NCI-H187 treated with DMSO at 0.1 percent for 48 hours (cell line): Measurements from ENCODE around the gene DVL2.

Experiments used
- DNase-seq: peaks from one replicate; lab custom pipeline; 2025; lab: John Stamatoyannopoulos, UW

The DVL2 gene

DNA sequence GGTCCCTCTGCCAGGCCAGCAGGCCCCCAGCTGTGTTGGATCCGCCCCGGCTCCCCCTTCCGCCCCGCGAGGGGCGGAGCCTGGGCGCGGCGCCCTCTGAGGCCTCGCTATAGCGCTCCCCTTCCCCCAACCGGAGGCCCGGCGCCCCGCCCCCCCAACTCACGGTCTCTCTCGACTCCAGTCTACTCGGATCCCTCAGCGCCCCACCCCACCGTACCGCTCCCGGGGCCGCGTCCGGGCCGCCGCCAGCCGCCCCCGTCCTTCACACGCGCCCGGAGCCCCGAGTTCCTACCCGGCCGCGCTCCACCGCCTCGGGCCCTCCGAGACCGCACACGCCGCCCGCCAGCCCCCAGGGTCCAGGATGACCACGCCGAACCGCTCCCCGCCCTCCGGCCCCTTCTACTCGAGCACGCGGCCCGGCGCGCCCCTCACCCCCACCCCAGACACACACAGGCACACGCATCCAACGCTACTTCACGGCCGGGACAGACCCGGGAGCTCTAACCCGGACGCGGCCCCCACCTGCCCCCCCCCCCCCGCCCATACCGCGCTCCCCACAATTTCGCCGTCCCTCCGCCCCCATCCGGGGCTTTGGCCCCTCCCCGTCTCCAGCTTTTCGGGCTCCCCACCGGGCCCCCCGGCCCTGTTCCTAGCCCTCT is 3.6 kb upstream of the DVL2 start:
- no peak for DNase-seq

DNA sequence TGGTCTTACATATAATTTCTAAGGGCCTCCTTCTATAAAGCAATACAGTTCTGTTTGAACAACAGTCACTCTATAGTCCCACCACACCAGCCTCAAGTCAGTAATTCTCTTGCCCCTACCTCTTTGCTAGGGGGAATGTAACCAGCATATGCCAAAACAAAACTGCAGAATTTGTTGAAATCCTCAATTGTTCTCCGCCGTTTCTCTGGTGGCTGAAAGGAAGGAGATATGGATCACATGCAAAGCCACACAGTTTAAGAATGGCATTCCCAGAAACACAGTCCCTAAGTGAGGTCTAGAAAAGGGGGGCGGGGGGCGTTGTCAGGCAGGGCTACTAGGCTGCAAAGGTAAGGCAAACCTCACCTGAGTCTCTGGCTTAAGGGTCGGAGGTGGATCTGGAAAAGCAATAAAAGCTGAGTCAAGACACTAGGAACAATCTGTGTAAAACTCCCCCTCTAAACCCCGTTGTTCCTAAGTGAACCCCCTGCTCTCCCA is 3.0 kb upstream of the DVL2 start:
- DNase-seq: no peak

DNA sequence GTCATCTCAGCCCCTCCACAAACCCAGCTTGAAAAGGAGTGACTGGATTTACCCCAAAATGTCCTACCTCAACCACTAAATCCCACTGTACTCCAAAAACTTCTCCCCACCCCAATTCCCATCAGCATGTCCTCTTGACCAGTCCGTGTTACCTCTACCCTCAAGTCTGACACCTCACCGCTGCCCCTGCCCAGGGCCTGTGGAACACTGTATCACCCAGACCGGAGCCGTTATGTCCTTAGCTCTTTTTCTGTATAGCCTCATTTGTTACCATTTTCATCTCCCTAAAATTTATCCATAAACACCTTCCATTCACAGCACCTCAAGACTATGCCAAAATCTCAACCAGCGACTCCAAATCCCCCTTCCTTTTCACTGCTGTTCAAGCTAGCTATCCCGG is 2.5 kb upstream of the DVL2 start:
- no peak for DNase-seq

DNA sequence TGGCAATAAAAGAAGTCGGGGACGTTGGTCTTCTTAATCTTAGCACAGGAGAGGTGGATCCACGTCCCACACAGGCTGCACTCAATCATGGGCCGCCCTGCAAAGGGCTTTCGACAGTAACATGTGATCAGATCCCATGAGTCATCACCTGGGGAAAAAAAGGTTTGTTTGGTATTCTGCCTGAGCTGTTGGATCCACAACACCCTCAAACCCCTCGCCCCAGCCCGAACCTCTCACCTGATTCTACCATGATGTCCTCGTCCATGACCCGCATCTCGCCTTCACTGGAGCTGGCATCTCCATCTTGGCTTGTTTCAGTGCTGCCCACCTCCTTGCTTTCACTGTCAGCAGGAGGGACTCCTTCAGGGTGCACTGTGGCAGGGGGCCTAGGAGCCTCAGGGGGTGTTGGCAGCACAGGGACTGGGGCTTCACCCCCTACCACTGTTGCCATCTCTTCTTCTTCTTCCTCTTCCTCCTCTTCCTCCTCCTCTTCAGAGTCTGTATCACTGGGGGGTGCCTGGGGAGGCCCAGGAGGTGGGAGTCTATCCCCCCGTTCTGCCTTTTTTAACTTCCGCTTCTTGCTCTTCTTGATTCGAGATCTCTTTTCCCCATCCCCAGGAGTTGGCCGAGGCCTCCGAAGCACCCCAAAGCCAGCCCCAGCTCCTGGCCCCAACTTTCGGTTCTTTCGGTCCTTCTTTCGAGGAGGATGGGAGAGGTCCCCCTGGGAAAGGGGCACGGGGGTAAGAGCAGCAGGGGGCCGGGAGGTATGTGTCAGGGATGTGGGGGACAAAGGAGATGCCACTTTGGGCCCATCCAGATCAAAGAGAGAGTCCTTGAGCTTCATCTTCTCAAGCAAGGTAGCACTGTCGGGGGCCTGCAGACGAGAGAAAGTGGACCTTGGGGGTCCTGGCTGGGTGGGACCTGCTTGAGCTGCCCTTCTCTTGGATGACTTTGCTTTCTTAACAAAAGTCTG is 1.7 kb upstream of the DVL2 start:
- no peak for DNase-seq

GRCh38 chr17:7233701-7234082 is 625 bp downstream of the DVL2 start:
- DNase-seq: no peak

- no peak for DNase-seq
These were observed 2.2 kb downstream of the DVL2 start for GRCh38 chr17:7232114-7232513.

GRCh38 chr17:7229504-7229903 is 4.8 kb downstream of the DVL2 start:
- DNase-seq: no peak

GRCh38 chr17:7228920-7229319 is 5.4 kb downstream of the DVL2 start:
- no peak for DNase-seq

DNA sequence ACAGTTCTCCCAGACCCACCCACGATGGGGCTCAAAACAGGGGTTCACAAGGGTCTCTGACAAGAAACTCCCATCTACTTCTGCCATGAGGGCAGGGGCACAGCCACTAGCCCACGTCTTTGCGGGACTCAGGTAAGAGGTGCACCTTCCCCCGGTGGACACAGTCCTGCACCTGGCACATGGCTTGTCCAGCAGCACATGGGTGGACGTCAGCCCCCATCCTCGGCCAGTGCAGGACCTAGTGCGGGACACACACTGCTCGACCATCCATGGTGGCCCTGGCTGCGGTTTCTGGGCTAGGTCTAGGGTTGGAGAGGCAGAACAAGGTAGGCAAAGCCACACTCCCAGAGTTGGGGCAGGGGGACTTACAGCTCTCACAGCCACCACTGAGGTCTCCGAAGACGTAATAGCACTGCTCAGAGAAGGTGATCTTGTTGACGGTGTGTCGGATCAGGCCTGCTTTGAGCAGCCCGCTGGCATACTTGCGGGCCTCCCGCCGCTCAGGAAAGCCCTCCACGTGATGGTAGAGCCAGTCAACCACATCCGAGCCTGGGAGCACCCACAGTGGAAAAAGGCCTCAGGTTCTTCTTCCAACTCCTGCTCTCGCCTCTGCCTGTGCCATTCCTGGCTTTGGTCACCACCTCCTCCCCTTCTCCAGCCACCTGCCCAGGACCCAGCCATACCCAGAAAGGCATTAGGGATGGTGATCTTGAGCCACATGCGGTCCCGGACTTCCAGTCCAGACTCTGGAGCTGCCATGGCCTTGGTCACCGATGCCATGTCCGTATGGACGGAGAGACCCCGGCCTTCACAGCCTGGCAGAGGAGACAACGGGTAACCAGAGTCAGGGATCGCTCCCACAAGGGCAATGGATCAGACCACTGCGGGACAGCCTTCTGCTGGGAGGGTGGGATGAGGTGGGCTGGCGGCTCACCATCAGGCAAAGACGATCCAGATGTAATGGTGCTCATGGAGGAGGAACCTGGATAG is 7.3 kb downstream of the DVL2 start:
- no peak for DNase-seq

DNA sequence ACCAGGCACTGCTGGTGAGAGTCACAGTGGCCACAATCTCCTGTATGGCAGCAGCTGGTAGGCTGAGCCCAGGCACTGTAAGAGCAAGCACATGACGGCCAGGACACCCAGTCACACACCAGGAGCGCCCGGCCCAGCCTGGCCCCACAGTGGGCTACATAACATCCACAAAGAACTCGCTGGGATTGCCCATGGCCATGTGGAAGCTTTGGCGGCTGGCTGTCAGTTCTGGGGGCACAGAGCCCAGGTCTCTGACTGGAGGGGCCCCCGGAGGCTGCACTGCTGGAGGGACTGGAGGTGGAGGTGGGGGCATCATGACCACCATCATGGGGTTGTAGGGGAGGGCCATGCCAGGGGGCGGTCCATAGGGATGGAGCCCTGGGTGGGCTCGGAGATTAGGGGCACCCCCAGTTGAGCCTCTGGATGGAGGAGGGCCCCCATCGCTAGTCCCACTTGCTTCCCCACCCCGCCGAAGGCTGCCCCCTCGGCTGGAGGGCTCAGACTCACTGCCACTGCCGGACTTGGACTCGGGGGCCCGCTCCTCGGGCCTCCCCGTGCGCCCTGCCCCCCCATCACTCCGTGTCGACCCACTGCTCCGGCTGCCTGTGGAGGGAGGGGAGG is 8.5 kb downstream of the DVL2 start:
- no peak for DNase-seq

DNA sequence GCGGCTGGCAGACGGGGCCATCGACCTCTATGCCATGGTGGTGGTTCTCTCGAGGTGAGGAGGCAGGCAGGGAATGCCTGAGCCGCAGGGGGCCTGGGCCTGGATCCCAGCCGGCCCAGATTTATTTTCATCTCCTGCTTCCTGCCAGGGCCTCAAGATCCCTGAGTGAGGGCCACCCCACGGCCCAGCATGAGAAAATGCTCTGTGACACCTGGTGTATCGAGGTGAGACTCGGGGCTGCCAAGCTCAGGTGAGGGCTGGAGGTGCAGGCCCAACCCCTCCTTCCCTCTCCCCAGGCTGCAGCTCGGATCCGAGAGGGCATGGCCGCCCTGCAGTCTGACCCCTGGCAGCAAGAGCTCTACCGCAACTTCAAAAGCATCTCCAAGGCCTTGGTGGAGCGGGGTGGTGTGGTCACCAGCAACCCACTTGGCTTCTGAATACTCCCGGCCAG is 9.6 kb downstream of the DVL2 start:
- DNase-seq: no peak

DNA sequence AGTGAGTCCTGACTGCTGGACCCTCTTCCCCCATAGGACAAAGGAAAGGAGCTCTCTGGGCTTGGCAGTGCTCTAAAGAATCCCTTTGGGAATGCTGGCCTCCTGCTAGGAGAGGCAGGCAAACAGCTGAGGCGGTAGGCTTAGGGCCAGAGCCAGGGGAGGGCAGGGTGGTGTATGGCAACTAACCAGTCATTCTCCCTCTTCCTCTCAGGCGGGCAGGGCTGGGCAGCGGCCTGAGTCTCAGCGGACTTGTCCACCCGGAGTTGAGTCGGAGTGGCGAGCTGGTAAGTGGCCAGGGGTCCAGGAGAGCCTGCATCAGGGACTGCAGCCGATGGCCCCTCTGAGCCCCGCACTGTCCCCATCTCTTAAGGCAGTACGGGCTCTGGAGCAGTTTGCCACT is 10.2 kb downstream of the DVL2 start:
- DNase-seq: no peak

- DNase-seq: no peak
These were observed 10.9 kb downstream of the DVL2 start for GRCh38 chr17:7223375-7223774.

DNA sequence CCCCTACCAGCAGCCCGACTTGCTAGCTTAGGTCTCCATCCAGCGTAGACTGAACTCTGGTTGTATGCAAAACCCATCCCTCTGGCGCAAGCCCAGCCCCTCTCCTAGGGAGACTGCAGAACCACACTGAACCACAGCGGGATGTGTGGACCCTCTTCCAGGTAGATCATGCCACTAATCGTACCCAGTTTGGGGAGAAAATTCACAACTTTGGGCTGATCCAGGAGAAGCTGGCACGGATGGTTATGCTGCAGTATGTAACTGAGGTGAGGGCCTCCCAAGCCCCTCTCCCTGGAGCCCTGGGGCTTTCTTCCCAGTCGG is 11.4 kb downstream of the DVL2 start:
- no peak for DNase-seq

GRCh38 chr17:7222093-7222971 is 12.0 kb downstream of the DVL2 start:
- no peak for DNase-seq

DNA sequence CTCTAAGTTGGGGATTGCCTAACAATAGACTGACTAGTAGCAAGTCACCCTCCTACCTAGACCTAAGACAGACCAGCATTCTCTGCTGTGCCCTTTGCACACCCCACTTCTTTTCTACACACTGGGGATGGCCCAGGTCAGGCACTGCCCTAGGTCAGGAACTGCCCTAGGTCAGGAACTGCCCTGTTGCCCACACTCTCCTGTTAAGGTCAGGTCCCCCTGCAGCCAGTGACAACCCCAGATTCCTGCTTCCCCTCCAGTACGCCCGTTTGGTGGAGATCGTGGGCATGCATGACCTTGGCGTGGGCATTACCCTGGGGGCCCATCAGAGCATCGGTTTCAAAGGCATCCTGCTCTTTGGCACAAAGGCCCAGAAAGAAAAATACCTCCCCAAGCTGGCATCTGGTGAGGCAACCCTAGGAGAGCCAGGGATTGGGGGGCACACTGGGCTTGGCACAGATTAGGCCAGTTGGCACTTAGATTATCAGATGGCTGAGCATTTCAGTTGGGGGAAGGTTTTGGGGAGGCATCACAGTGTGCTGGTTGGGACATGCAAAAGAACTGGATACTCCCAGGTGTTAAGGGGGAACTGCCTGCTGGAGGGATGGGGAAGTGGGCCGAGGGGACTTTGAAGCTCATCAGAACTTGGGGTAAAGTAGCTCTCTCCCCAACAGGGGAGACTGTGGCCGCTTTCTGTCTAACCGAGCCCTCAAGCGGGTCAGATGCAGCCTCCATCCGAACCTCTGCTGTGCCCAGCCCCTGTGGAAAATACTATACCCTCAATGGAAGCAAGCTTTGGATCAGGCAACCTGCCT is 12.8 kb downstream of the DVL2 start:
- no peak for DNase-seq

DNA sequence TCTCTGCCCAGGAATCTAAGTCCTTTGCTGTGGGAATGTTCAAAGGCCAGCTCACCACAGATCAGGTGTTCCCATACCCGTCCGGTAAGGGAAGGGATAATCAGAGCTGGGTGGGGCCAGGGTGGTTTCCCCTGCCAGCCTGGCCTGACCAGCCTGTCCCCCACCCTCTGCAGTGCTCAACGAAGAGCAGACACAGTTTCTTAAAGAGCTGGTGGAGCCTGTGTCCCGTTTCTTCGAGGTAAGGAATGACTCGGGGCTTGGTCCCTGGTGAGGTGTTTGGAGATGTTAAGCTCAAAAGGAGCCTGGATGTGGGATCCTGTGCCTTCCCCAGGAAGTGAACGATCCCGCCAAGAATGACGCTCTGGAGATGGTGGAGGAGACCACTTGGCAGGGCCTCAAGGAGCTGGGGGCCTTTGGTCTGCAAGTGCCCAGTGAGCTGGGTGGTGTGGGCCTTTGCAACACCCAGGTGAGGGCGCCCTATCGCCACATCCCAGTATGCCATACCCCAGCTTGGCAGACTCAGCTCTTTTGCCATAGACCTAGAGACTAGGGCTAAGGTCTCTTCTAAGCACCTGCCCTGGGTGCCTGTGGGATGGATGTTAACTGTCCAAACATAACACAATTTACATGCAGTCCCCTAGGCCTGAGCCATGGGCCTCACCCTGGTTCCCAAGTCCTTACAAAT is 13.6 kb downstream of the DVL2 start:
- DNase-seq: no peak

GRCh38 chr17:7219812-7220592 is 14.3 kb downstream of the DVL2 start, which contains the start of the genes ACADVL and DLG4:
TSS of gene ACADVL (plus strand) at chr17:7219938. CDS start at chr17:7219985, 47 bp downstream.
TSS of gene DLG4 (minus strand) at chr17:7219836.
- no peak for DNase-seq
